ENCODE measurements around the gene GPATCH1. TPM values are rescaled to one million over a fixed set of nuclear protein-coding genes. Genes with fewer than 3 reads are reported as not detected.
"Not testable (repeated sequence)": the region's sequence is repeated elsewhere in the genome, so short reads cannot be mapped to it uniquely, and the experiment has no call there.

The GPATCH1 gene
- total RNA-seq, 1 donor from 2014 or later = 15.5 TPM

- DNase-seq (ENCODE audit: low spot score in 2 of 2); FAIRE-seq: not testable (repeated sequence)
Observed at GRCh38 chr19:33154313-33154712, 73.3 kb downstream of the GPATCH1 start.

GRCh38 chr19:33156334-33156733, 75.4 kb downstream of the GPATCH1 start:
- no peak for DNase-seq (ENCODE audit: low spot score in 2 of 2)
- no peak for FAIRE-seq

- DNase-seq (ENCODE audit: low spot score in 2 of 2) (no peak), FAIRE-seq (no peak)
Observed at GRCh38 chr19:33157906-33158305, 76.9 kb downstream of the GPATCH1 start.

- DNase-seq (ENCODE audit: low spot score in 2 of 2) (no peak), FAIRE-seq (no peak)
Observed at GRCh38 chr19:33158365-33158764, 77.4 kb downstream of the GPATCH1 start.

GRCh38 chr19:33159149-33159548, 78.2 kb downstream of the GPATCH1 start:
- DNase-seq (ENCODE audit: low spot score in 2 of 2) (no peak), FAIRE-seq (no peak)

- DNase-seq (ENCODE audit: low spot score in 2 of 2) (no peak), FAIRE-seq (no peak)
Observed at GRCh38 chr19:33159893-33160292, 78.9 kb downstream of the GPATCH1 start.

GRCh38 chr19:33161201-33161600, 80.2 kb downstream of the GPATCH1 start:
- DNase-seq (ENCODE audit: low spot score in 2 of 2) (no peak), FAIRE-seq (no peak)

- DNase-seq (ENCODE audit: low spot score in 2 of 2) = no peak
- FAIRE-seq = no peak
Observed at GRCh38 chr19:33163481-33163880, 82.5 kb downstream of the GPATCH1 start.

GRCh38 chr19:33166037-33166436, 85.1 kb downstream of the GPATCH1 start:
- not testable (repeated sequence) for FAIRE-seq

GRCh38 chr19:33167438-33167837, 86.5 kb downstream of the GPATCH1 start:
- no peak for FAIRE-seq

More at GRCh38 chr19:33166037-33166436, 85.1 kb downstream of the GPATCH1 start:
- DNase-seq (ENCODE audit: low spot score in 2 of 2) = not testable (repeated sequence)

GRCh38 chr19:33168528-33168927, 87.5 kb downstream of the GPATCH1 start:
- DNase-seq (ENCODE audit: low spot score in 2 of 2) = no peak
- FAIRE-seq = no peak

More at GRCh38 chr19:33167438-33167837, 86.5 kb downstream of the GPATCH1 start:
- DNase-seq (ENCODE audit: low spot score in 2 of 2) = no peak

GRCh38 chr19:33171222-33171795, 90.3 kb downstream of the GPATCH1 start:
- no peak for DNase-seq (ENCODE audit: low spot score in 2 of 2)
- FAIRE-seq = no peak

GRCh38 chr19:33171916-33172359, 91.0 kb downstream of the GPATCH1 start:
- DNase-seq (ENCODE audit: low spot score in 2 of 2) (no peak), FAIRE-seq (no peak)

- DNase-seq (ENCODE audit: low spot score in 2 of 2) = no peak
- FAIRE-seq = no peak
Observed at GRCh38 chr19:33174186-33174585, 93.2 kb downstream of the GPATCH1 start.

GRCh38 chr19:33175156-33175782, 94.3 kb downstream of the GPATCH1 start:
- DNase-seq (ENCODE audit: low spot score in 2 of 2) (no peak), FAIRE-seq (no peak)

GRCh38 chr19:33175886-33176669, 95.1 kb downstream of the GPATCH1 start:
- no peak for FAIRE-seq

GRCh38 chr19:33176670-33177416, 95.9 kb downstream of the GPATCH1 start:
- DNase-seq (ENCODE audit: low spot score in 2 of 2) = peak; percentile 90 to 94
- no peak for FAIRE-seq

More at GRCh38 chr19:33175886-33176669, 95.1 kb downstream of the GPATCH1 start:
- no peak for DNase-seq (ENCODE audit: low spot score in 2 of 2)

- no peak for FAIRE-seq
- DNase-seq (ENCODE audit: low spot score in 2 of 2) = no peak
Observed at GRCh38 chr19:33177417-33177979, 96.5 kb downstream of the GPATCH1 start.
